C4-2B (cell line): ENCODE results near the gene EPGN.

Experiments
- CTCF ChIP-seq: fragments of 450-650 bp; conservative IDR thresholded peaks from 2 replicates; pipeline ENCODE4 v1.5.1; 2017; ENCODE audit warnings: mild to moderate bottlenecking
- ZFX ChIP-seq: fragments of 450-650 bp; IDR thresholded peaks from 2 replicates; pipeline ENCODE4 v1.6.1; 2017

- TF ChIP-seq CTCF (no peak), ZFX (no peak)
These were observed 20.2 kb downstream of the EPGN start for GRCh38 chr4:74328501-74328900.
